HFF-Myc (cell line): Measurements from ENCODE around the gene SPIRE2.
A peak's percentile ranks its signal among the peaks of the same experiment; 100 is the strongest.
"Not testable (repeated sequence)": the region's sequence is repeated elsewhere in the genome, so short reads cannot be mapped to it uniquely, and the experiment has no call there.

Experiments
- DNase-seq: peaks from one replicate; pipeline ENCODE4 v3.0.0-alpha.2; 2011; ENCODE audit warnings: low read depth; ENCODE audit errors: extremely low read depth
- H3K4me3 ChIP-seq: replicated peaks from 2 replicates; pipeline ENCODE4 v1.5.1; 2011; ENCODE audit warnings: low read depth, mild to moderate bottlenecking, control low read depth, low read length
- TF ChIP-seq, protein P1 (sequence below): IDR thresholded peaks from 2 replicates; pipeline ENCODE4 v1.5.1; 2012; ENCODE audit warnings: mild to moderate bottlenecking, low read depth, low read length, control low read depth; ENCODE audit errors: missing control alignments

Gene SPIRE2

DNA sequence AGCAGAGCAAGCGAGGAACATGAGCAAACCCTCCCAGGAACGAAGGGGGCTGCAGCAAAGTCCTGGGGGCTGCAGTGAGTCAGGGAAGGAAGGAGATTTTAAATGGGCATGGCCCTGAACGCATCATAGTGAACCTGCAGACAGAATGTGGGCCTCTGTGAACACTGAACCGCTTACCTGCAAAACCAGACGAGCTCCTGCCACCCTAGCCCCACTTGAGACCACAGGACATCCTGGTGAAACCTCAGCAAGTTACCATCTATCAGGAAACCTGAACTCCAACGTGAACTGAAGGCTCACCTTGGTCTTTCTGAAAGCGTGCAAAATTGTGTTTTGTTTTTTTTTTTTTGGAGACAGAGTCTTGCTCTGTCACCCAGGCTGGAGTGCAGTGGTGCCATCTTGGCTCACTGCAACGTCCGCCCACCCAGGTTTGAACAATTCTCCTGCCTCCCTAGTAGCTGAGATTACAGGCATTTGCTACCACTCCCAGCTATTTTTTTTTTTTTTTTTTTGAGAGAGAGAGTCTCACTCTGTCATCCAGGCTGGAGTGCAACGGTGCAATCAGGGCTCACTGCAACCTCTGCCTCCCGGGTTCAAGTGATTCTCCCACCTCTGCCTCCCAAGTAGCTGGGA lies 42.6 kb upstream of the SPIRE2 start:
- DNase-seq: no peak
- TF ChIP-seq, protein P1, sequence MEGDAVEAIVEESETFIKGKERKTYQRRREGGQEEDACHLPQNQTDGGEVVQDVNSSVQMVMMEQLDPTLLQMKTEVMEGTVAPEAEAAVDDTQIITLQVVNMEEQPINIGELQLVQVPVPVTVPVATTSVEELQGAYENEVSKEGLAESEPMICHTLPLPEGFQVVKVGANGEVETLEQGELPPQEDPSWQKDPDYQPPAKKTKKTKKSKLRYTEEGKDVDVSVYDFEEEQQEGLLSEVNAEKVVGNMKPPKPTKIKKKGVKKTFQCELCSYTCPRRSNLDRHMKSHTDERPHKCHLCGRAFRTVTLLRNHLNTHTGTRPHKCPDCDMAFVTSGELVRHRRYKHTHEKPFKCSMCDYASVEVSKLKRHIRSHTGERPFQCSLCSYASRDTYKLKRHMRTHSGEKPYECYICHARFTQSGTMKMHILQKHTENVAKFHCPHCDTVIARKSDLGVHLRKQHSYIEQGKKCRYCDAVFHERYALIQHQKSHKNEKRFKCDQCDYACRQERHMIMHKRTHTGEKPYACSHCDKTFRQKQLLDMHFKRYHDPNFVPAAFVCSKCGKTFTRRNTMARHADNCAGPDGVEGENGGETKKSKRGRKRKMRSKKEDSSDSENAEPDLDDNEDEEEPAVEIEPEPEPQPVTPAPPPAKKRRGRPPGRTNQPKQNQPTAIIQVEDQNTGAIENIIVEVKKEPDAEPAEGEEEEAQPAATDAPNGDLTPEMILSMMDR: no peak
- no peak overlapping the region for H3K4me3 ChIP-seq

DNA sequence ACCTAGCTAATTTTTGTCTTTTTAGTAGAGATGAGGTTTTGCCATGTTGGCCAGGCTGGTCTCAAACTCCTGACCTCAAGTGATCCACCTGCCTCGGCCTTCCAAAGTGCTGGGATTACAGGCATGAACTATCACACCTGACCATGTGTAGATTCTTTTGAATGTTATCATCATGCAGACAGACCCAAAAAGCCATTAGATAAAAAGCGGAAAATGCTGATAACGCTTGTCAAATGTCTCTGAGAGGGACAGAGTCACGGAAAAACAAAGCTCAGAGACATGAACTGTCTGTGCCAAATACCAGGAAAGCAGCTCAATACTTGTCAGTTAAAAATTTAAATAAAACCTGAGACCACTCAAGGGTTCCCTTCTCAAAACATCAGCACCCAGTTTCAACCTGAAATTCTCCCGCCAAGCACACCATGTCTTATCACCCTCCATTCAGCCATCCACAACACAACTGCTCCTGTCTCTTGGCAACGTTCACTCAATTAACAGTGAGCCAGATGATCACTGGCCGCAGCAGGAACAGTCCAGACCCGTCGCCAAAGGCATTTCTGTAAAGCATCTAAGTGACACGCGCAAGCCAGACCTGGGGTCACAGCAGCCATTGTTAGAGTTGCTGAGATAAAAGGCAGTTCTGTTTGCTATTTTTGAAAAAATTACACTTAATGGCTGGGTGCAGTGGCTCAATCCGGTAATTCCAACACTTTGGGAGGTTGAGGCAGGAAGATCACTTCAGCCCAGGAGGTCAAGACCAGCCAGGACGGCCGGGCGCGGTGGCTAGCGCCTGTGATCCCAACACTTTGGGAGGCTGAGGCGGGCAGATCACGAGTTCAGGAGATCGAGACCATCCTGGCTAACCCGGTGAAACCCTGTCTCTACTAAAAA lies 41.6 kb upstream of the SPIRE2 start:
- no peak overlapping the region for H3K4me3 ChIP-seq
- no peak for DNase-seq
- TF ChIP-seq, protein P1: no peak

DNA sequence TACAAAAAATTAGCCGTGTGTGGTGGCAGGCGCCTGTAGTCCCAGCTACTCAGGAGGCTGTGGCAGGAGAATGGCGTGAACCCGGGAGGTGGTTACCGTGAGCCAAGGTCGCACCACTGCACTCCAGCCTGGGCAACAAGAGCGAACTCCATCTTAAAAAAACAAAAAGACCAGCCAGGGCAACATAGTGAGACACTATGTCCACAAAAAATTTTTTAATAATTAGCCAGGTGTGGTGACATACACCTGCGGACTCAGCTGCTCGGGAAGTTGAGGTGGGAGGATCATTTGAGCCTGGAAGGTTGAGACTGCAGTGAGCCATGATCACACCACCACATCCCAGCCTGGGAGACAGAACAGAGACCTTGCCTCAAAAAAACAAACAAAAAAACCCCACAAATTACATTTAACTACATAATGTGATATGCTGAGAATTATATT lies 40.9 kb upstream of the SPIRE2 start:
- H3K4me3 ChIP-seq: no peak overlapping the region
- no peak for DNase-seq
- TF ChIP-seq, protein P1: no peak

DNA sequence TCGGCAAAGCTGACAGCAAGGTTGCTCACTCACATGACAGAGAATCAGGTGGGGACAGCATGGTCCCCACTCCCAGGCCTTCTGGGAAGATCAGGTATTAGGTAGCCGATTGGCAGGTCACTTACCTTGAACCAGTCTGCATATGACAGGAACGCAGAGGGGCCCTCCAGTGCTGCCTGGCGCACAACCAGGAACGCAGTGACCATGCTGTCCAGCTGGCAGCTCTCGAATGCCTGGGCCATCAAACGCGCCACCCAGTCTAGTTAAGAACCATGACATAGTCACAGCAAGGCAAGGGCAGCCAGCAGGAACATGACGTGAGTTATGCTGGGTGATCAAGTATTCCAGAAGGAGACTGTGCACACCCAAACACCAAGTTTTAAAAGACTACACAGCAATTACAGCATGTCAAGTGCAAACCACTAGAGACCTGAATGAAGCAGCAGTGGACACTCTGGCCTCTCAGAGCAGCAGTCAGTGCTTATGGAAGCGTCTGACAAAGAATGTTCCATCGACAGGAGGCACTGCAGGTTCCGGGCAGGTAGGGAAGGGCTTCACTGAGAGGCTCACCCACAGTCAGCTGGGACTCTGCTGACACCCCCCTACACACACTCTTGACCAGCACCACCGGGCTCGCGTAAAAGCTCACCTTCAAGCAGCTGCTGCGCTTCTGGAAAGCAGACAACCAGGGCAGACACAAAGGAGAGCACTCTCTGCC lies 36.8 kb upstream of the SPIRE2 start:
- TF ChIP-seq, protein P1: no peak
- no peak for DNase-seq
- H3K4me3 ChIP-seq: no peak overlapping the region

DNA sequence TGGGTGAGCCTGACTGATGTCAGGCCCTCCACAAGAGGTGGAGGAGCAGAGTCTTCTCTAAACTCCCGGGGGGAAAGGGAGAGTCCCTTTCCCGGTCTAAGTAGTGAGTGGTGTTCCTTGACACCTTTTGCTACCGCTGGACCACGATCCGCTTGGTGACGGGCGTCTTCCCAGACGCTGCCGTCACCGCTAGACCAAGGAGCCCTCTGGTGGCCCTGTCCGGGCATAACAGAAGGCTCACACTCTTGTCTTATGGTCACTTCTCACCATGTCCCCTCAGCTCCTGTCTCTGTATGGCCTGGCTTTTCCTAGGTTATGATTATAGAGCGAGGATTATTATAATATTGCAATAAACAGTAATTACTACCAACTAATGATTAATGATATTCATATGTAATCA lies 35.2 kb upstream of the SPIRE2 start:
- TF ChIP-seq, protein P1: peak; percentile 57
- DNase-seq, H3K4me3 ChIP-seq: not testable (repeated sequence)

DNA sequence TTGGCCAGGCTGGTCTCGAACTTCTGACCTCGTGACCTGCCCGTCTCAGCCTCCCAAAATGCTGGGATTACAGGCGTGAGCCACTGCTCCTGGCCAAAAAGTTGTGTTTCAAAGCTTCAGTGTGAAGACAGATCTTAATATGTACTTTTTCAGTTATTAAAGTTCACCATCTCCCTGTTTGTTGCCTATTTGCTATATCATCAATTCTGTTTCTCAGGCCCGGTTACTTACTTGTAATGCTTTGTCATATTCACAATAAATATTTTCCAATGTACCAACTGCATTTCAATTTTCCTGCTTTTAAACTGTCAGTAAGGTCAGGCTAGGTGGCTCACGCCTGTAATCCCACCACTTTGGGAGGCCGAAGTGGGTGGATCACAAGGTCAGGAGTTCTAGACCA lies 34.3 kb upstream of the SPIRE2 start:
- no peak overlapping the region for H3K4me3 ChIP-seq
- TF ChIP-seq, protein P1: no peak
- no peak for DNase-seq
